DND-41 (cell line): ENCODE measurements around the gene SH3BP5.

Experiments used
- ATAC-seq: fragments of 200-7000 bp; cut with Tn5 transposase; 3 replicates; pipeline ENCODE4 v1.9.1; 2021; ENCODE audit warnings: low read depth; ENCODE audit not compliant: insufficient read depth
- DNase-seq: peaks from one replicate; pipeline ENCODE4 v3.0.0-alpha.2; 2020
- H2AFZ ChIP-seq: 2 replicates; pipeline ENCODE4 v1.6.0; 2012; ENCODE audit warnings: low read depth, low read length
- H3K27ac ChIP-seq: 2 replicates; pipeline ENCODE4 v1.5.1; 2012; ENCODE audit warnings: low read length, inconsistent platforms
- H3K27me3 ChIP-seq: fragments of 200-600 bp; sonication (generic); 2 replicates; pipeline ENCODE4 v1.6.0; 2012; ENCODE audit warnings: low read length, mild to moderate bottlenecking, inconsistent platforms; ENCODE audit not compliant: insufficient read depth, poor library complexity
- H3K36me3 ChIP-seq: 2 replicates; pipeline ENCODE4 v1.5.1; 2012; ENCODE audit warnings: low read length, inconsistent platforms; ENCODE audit not compliant: insufficient read depth
- H3K4me1 ChIP-seq: 2 replicates; pipeline ENCODE4 v1.5.1; 2012; ENCODE audit warnings: mild to moderate bottlenecking, low read length; ENCODE audit not compliant: insufficient read depth
- H3K4me2 ChIP-seq: 2 replicates; pipeline ENCODE4 v1.6.0; 2012; ENCODE audit warnings: mild to moderate bottlenecking, moderate library complexity, low read length, inconsistent platforms; ENCODE audit not compliant: insufficient read depth
- H3K4me3 ChIP-seq, 2 experiments: fragments of 200-600 bp in 1 of 2; shearing (Covaris generic) in 1 of 2; 2 replicates each; pipeline ENCODE4 v1.5.1; 2012 to 2016; ENCODE audit warnings: inconsistent platforms in 2 of 2, low read length in 2 of 2, mild to moderate bottlenecking in 2 of 2, low read depth in 1 of 2, moderate library complexity in 1 of 2
- H3K79me2 ChIP-seq: 2 replicates; pipeline ENCODE4 v1.6.0; 2012; ENCODE audit warnings: low read length, inconsistent platforms; ENCODE audit not compliant: insufficient read depth
- H3K9ac ChIP-seq: 2 replicates; pipeline ENCODE4 v1.6.0; 2012; ENCODE audit warnings: low read depth, mild to moderate bottlenecking, inconsistent platforms, low read length, moderate library complexity
- H3K9me3 ChIP-seq: 2 replicates; pipeline ENCODE4 v1.5.1; 2012; ENCODE audit warnings: low read length, moderate library complexity, mild to moderate bottlenecking, inconsistent platforms; ENCODE audit not compliant: insufficient read depth, severe bottlenecking
- H4K20me1 ChIP-seq: 2 replicates; pipeline ENCODE4 v1.6.0; 2012; ENCODE audit warnings: low read length; ENCODE audit not compliant: insufficient read depth
- EZH2 ChIP-seq: IDR thresholded peaks from 3 replicates; pipeline ENCODE4 v1.6.1; 2012; ENCODE audit warnings: borderline replicate concordance, low read depth, mild to moderate bottlenecking, moderate library complexity, low read length, inconsistent platforms; ENCODE audit not compliant: severe bottlenecking
- TF ChIP-seq, protein P1 (sequence below): IDR thresholded peaks from 2 replicates; pipeline ENCODE4 v1.5.1; 2012; ENCODE audit warnings: borderline replicate concordance, low read length, moderate library complexity, mild to moderate bottlenecking; ENCODE audit not compliant: poor library complexity, severe bottlenecking; ENCODE audit errors: extremely low read depth

Gene SH3BP5

DNA sequence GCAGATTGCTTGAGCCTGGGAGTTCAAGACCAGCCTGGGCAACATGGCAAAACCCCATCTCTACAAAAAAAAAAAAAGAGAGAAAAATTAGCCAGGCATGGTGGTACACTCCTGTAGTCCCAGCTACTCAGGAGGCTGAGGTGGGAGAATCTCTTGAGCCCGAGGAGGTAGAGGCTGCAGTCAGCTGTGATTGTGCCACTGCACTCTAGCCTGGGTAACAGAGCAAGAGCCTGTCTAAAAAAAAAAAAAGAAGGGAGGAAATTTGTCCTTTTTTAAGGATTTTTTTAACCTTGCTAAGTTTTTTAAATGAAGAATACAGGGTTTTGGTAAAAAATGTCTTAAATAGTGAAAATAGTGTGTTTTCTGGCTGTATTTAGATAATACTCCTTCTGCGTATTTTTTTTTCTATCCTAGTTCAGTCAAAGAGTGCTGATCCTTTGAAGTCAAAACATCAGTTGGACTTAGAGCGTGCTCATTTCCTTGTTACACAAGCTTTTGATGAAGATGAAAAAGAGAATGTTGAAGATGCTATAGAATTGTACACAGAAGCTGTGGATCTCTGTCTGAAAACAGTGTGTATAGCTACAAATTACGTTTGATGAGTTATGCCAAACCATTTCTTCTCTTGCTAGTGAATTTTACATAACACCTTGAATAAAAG, 115.2 kb downstream of the SH3BP5 start:
- no peak overlapping the region for H3K4me3 ChIP-seq
- H3K9me3 ChIP-seq: no peaks in the 10 kb centered on the region
- H3K27ac ChIP-seq: no peak overlapping the region
- no peaks in the 10 kb centered on the region; the same call in 1 of the 2 replicates for H4K20me1 ChIP-seq
- no peak overlapping the region for H3K9ac ChIP-seq
- no peak overlapping the region for H2AFZ ChIP-seq
- ATAC-seq: peak; percentile 85
- H3K79me2 ChIP-seq: peaks cover 7% of the 10 kb centered on the region; the same call in 1 of the 2 replicates
- H3K36me3 ChIP-seq: peaks cover 85% of the 10 kb centered on the region
- H3K4me1 ChIP-seq: no peaks in the 10 kb centered on the region; the same call in 1 of the 2 replicates
- TF ChIP-seq, protein P1, sequence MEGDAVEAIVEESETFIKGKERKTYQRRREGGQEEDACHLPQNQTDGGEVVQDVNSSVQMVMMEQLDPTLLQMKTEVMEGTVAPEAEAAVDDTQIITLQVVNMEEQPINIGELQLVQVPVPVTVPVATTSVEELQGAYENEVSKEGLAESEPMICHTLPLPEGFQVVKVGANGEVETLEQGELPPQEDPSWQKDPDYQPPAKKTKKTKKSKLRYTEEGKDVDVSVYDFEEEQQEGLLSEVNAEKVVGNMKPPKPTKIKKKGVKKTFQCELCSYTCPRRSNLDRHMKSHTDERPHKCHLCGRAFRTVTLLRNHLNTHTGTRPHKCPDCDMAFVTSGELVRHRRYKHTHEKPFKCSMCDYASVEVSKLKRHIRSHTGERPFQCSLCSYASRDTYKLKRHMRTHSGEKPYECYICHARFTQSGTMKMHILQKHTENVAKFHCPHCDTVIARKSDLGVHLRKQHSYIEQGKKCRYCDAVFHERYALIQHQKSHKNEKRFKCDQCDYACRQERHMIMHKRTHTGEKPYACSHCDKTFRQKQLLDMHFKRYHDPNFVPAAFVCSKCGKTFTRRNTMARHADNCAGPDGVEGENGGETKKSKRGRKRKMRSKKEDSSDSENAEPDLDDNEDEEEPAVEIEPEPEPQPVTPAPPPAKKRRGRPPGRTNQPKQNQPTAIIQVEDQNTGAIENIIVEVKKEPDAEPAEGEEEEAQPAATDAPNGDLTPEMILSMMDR: no peak
- no peak for TF ChIP-seq EZH2
- H3K27me3 ChIP-seq: no peaks in the 10 kb centered on the region
- DNase-seq: no peak
- H3K4me2 ChIP-seq: no peak overlapping the region

GRCh38 chr3:15216501-15216900, 115.9 kb downstream of the SH3BP5 start:
- Histone ChIP-seq H4K20me1 (no peaks in the 10 kb centered on the region; the same call in 1 of the 2 replicates), H3K4me3 (no peak overlapping the region), H3K9ac (no peak overlapping the region; the same call in 1 of the 2 replicates), H3K9me3 (no peaks in the 10 kb centered on the region), H2AFZ (no peak overlapping the region), H3K4me1 (no peaks in the 10 kb centered on the region; the same call in 1 of the 2 replicates), H3K4me2 (no peak overlapping the region), H3K79me2 (peaks cover 7% of the 10 kb centered on the region), H3K27ac (no peak overlapping the region), H3K27me3 (no peaks in the 10 kb centered on the region), H3K36me3 (peaks cover 82% of the 10 kb centered on the region)
- ATAC-seq (no peak), DNase-seq (no peak)
- TF ChIP-seq, protein P1: no peak
- TF ChIP-seq EZH2: no peak

DNA sequence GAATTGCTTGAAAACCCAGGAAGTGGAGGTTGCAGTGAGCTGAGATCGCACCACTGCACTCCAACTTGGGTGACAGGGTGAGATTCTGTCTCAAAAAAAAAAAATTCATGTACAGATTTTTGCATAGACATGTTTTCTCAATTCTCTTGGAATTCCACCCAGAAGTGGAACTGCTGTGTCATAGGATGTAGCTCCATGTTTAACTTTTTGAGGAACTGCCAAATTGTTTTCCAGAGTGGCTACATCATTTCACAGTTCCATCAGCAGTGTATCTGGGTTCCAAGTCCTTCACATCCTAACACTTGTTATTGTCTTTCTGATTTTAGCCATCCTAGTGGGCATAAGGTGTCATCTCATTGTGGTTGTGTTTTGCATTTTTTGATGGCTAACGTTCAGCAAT, 116.4 kb downstream of the SH3BP5 start:
- Histone ChIP-seq H3K4me1 (no peaks in the 10 kb centered on the region; the same call in 1 of the 2 replicates), H3K9ac (no peak overlapping the region; the same call in 1 of the 2 replicates), H3K79me2 (peaks cover 10% of the 10 kb centered on the region), H3K27me3 (no peaks in the 10 kb centered on the region), H3K4me2 (no peak overlapping the region), H3K36me3 (peaks cover 79% of the 10 kb centered on the region), H3K9me3 (no peaks in the 10 kb centered on the region), H2AFZ (no peak overlapping the region), H4K20me1 (no peaks in the 10 kb centered on the region; the same call in 1 of the 2 replicates), H3K27ac (no peak overlapping the region), H3K4me3 (no peak overlapping the region)
- DNase-seq (no peak), ATAC-seq (no peak)
- no peak for TF ChIP-seq EZH2
- TF ChIP-seq, protein P1: no peak
